HEK293T (cell line): Measurements from ENCODE around the gene ATF7.

Experiments used
- CTCF ChIA-PET: fragments of 350-600 bp; formaldehyde crosslinking; extraction: SDS; loops from one replicate; lab custom pipeline; 2021; ENCODE audit warnings: antibody characterized with exemption, inconsistent platforms; lab: Yijun Ruan, JAX
- POLR2A ChIA-PET: fragments of 350-600 bp; formaldehyde crosslinking; extraction: SDS; loops from one replicate; lab custom pipeline; 2020; ENCODE audit warnings: antibody characterized with exemption, inconsistent platforms; lab: Yijun Ruan, JAX
- DNase-seq: peaks from one replicate; pipeline ENCODE4 v3.0.0; 2012; ENCODE audit warnings: mixed read lengths; ENCODE audit errors: extremely low spot score
- ARNT ChIP-seq: fragments of 450-650 bp; IDR thresholded peaks from 2 replicates; pipeline ENCODE4 v1.6.1; 2017; ENCODE audit warnings: mild to moderate bottlenecking
- BHLHE40 ChIP-seq: fragments of 450-650 bp; IDR thresholded peaks from 2 replicates; pipeline ENCODE4 v1.6.1; 2016; ENCODE audit warnings: mild to moderate bottlenecking, moderate library complexity, borderline replicate concordance
- CTBP1 ChIP-seq: fragments of 450-650 bp; IDR thresholded peaks from 2 replicates; pipeline ENCODE4 v1.6.1; 2016; ENCODE audit warnings: borderline replicate concordance
- ELF4 ChIP-seq: fragments of 450-650 bp; IDR thresholded peaks from 2 replicates; pipeline ENCODE4 v1.6.1; 2017; ENCODE audit warnings: antibody characterized with exemption
- FOXA1 ChIP-seq: fragments of 450-650 bp; IDR thresholded peaks from 2 replicates; pipeline ENCODE4 v1.6.1; 2016; ENCODE audit warnings: mild to moderate bottlenecking
- FOXK2 ChIP-seq: fragments of 450-650 bp; IDR thresholded peaks from 2 replicates; pipeline ENCODE4 v1.6.1; 2016; ENCODE audit warnings: mild to moderate bottlenecking
- FOXM1 ChIP-seq: fragments of 450-650 bp; IDR thresholded peaks from 2 replicates; pipeline ENCODE4 v1.6.1; 2017; ENCODE audit warnings: mild to moderate bottlenecking, borderline replicate concordance
- HDGF ChIP-seq: fragments of 450-650 bp; IDR thresholded peaks from 2 replicates; pipeline ENCODE4 v1.6.1; 2017; ENCODE audit warnings: antibody characterized with exemption, borderline replicate concordance
- L3MBTL2 ChIP-seq: fragments of 450-650 bp; conservative IDR thresholded peaks from 2 replicates; pipeline ENCODE4 v1.6.1; 2016; ENCODE audit warnings: mild to moderate bottlenecking
- LEF1 ChIP-seq: fragments of 450-650 bp; IDR thresholded peaks from 2 replicates; pipeline ENCODE4 v1.6.1; 2017; ENCODE audit warnings: mild to moderate bottlenecking, borderline replicate concordance
- NFRKB ChIP-seq: fragments of 450-650 bp; IDR thresholded peaks from 2 replicates; pipeline ENCODE4 v1.6.1; 2016; ENCODE audit warnings: mild to moderate bottlenecking, moderate library complexity
- SP1 ChIP-seq: fragments of 450-650 bp; IDR thresholded peaks from 2 replicates; pipeline ENCODE4 v1.6.1; 2017
- SUZ12 ChIP-seq: fragments of 450-650 bp; IDR thresholded peaks from 2 replicates; pipeline ENCODE4 v1.6.1; 2016; ENCODE audit warnings: mild to moderate bottlenecking
- TARDBP ChIP-seq: fragments of 450-650 bp; IDR thresholded peaks from 2 replicates; pipeline ENCODE4 v1.6.1; 2016
- ZNF384 ChIP-seq: fragments of 450-650 bp; IDR thresholded peaks from 2 replicates; pipeline ENCODE4 v1.6.1; 2016
- TF ChIP-seq, protein P1 (sequence below): fragments of 450-650 bp; IDR thresholded peaks from 2 replicates; pipeline ENCODE4 v1.6.1; 2016

The ATF7 gene

DNA sequence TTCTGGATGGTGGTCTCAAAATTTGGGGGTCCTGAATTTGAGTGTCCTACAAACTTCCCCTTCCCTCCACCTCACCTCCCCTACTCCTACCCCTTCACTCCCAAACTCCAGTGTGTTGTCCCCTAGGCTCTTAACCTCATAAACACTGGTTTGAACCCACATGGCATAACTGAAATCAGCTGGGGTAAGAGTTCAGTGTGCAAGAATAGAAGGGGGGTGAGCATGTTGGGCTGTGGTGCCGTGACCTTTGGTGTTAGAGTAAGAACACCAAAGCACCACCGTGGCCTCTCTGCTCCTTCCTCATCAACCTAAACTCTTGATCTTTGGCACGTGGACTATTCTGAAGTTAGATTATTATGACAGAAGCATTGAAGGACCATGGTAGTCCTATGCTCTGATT is 163.2 kb downstream of the ATF7 start:
- DNase-seq: no peak
- POLR2A ChIA-PET: no interaction called here
- CTCF ChIA-PET: no interaction called here
- TF ChIP-seq SUZ12 (no peak), SP1 (no peak)

DNA sequence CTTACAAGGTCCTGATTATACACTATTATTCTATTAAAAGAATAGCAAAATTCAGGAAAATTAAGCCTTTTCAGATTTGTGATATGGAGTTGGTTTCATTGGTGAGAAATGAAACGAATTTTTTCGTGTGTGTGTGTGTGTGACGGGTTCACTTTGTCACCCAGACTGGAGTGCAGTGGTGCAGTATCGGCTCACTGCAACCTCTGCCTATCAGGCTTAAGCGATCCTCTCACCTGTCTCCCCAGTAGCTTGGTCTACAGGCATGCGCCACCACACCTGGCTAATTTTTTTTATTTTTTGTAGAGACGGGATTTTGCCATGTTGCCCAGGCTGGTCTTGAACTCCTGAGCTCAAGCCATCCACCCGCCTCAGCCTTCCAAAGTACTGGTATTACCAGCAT is 164.6 kb downstream of the ATF7 start:
- no peak for DNase-seq
- TF ChIP-seq ZNF384 (no peak), ELF4 (no peak), NFRKB (no peak), FOXM1 (no peak), FOXK2 (no peak), CTBP1 (no peak), SUZ12 (no peak), FOXA1 (no peak), BHLHE40 (no peak), L3MBTL2 (no peak), HDGF (no peak), LEF1 (no peak), TARDBP (no peak), ARNT (no peak), SP1 (no peak)
- TF ChIP-seq, protein P1, sequence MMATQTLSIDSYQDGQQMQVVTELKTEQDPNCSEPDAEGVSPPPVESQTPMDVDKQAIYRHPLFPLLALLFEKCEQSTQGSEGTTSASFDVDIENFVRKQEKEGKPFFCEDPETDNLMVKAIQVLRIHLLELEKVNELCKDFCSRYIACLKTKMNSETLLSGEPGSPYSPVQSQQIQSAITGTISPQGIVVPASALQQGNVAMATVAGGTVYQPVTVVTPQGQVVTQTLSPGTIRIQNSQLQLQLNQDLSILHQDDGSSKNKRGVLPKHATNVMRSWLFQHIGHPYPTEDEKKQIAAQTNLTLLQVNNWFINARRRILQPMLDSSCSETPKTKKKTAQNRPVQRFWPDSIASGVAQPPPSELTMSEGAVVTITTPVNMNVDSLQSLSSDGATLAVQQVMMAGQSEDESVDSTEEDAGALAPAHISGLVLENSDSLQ: no peak
- CTCF ChIA-PET: no interaction called here
- POLR2A ChIA-PET: interaction anchor here (1.0 kb wide), 1 partner anchor 39 kb away, joined by 4 read pairs; the partner anchor contains the start of gene TARBP2

DNA sequence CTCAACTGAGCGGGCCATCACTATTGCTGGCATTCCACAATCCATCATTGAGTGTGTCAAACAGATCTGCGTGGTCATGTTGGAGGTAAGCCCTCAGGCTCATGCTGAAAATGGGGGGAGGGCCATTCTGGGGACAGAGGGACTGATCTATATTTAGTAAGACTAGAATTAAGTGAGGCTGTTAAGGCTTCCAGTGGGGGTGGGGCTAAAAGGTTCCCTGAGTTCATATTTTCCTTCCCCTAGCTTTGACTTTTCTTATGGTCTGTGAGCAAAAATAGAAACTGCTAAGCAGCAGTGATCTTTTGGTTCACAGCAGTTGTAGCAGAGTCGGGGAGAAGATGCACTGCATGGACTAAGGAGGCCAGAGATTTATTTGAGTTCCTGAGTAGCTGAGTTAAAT is 165.1 kb downstream of the ATF7 start:
- TF ChIP-seq CTBP1 (no peak), ELF4 (no peak), HDGF (no peak), TARDBP (no peak), L3MBTL2 (no peak), ARNT (no peak), BHLHE40 (no peak), FOXA1 (no peak)
- TF ChIP-seq, protein P1: no peak
- ChIA-PET POLR2A (no interaction called here), CTCF (no interaction called here)
- DNase-seq: no peak

DNA sequence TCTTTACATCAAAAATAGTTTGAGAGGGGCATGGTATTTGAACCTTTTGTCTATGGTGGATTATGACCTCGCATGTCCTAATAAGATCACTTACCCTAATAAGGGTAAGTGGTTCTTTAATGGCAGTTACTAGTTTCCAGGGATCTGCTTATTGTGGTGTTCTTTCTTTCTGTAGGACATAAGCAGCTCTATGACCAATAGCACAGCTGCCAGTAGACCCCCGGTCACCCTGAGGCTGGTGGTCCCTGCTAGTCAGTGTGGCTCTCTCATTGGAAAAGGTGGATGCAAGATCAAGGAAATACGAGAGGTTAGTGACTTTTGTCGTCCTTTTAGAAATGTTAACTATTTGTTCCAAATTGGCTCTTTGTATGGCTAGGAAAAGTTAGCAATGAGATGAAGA is 167.1 kb downstream of the ATF7 start:
- DNase-seq: no peak
- POLR2A ChIA-PET: interaction anchor here (1.9 to 2.2 kb wide), 2 partner anchors 15 to 35 kb away, joined by 4 to 9 read pairs; no protein-coding TSS in a partner anchor
- TF ChIP-seq BHLHE40 (no peak), TARDBP (no peak), FOXA1 (no peak), ARNT (no peak), HDGF (no peak), LEF1 (no peak), FOXM1 (no peak), SP1 (no peak), FOXK2 (no peak)
- CTCF ChIA-PET: no interaction called here
